Measurements from ENCODE around the gene CDC42EP4. TPM values are rescaled to one million over a fixed set of nuclear protein-coding genes. Genes with fewer than 3 reads are reported as not detected.

Gene CDC42EP4
- total and polyA plus RNA-seq, 9 of the 15 experiments (the other 6 are each of a cell fraction or from before 2014, with no cell fraction given) = 0.65 to 20.8 (median 12.3) TPM

GRCh38 chr17:73262676-73263642 lies 48.8 kb downstream of the CDC42EP4 start (continued):
- TF ChIP-seq, protein P1, sequence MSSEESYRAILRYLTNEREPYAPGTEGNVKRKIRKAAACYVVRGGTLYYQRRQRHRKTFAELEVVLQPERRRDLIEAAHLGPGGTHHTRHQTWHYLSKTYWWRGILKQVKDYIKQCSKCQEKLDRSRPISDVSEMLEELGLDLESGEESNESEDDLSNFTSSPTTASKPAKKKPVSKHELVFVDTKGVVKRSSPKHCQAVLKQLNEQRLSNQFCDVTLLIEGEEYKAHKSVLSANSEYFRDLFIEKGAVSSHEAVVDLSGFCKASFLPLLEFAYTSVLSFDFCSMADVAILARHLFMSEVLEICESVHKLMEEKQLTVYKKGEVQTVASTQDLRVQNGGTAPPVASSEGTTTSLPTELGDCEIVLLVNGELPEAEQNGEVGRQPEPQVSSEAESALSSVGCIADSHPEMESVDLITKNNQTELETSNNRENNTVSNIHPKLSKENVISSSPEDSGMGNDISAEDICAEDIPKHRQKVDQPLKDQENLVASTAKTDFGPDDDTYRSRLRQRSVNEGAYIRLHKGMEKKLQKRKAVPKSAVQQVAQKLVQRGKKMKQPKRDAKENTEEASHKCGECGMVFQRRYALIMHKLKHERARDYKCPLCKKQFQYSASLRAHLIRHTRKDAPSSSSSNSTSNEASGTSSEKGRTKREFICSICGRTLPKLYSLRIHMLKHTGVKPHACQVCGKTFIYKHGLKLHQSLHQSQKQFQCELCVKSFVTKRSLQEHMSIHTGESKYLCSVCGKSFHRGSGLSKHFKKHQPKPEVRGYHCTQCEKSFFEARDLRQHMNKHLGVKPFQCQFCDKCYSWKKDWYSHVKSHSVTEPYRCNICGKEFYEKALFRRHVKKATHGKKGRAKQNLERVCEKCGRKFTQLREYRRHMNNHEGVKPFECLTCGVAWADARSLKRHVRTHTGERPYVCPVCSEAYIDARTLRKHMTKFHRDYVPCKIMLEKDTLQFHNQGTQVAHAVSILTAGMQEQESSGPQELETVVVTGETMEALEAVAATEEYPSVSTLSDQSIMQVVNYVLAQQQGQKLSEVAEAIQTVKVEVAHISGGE (CRISPR knock-in tag; IDR thresholded peaks at IDR 0.05) = no peak
- no peak for TF ChIP-seq BRF1 (IDR thresholded peaks at IDR 0.05; ENCODE audit: borderline replicate concordance, extremely low read depth, insufficient read length)
- TF ChIP-seq E2F3 (CRISPR knock-in tag; IDR thresholded peaks at IDR 0.05) = no peak
- TF ChIP-seq AFF1 (IDR thresholded peaks at IDR 0.05; ENCODE audit: low read depth in 1 of 2, partially characterized antibody in 2 of 2) = no peak
